Uterus (tissue), 2 donors: Measurements from ENCODE around the gene PGAP2.

Source experiments
- CTCF ChIP-seq, 4 experiments: fragments of 200-600 bp in 2 of 4; fragments of 450-650 bp in 2 of 4; sonication (generic) in 2 of 4; IDR thresholded peaks; one replicate each; pipeline ENCODE4 v1.5.1; 2016 to 2019; ENCODE audit warnings: antibody characterized with exemption in 4 of 4, mild to moderate bottlenecking in 2 of 4, moderate library complexity in 1 of 4
- POLR2A ChIP-seq, 2 donors: fragments of 450-650 bp; IDR thresholded peaks; one replicate each; pipeline ENCODE4 v1.6.1; 2016; ENCODE audit warnings: antibody characterized with exemption in 2 of 2, mild to moderate bottlenecking in 1 of 2, moderate library complexity in 1 of 2

GRCh38 chr11:3843326-3843725 lies 35.0 kb downstream of the PGAP2 start:
- TF ChIP-seq CTCF (IDR thresholded peaks at IDR 0.05) (no peak), POLR2A (IDR thresholded peaks at IDR 0.05) (no peak)
